ENCODE measurements around the gene MAT2B. TPM values are rescaled to one million over a fixed set of nuclear protein-coding genes. Genes with fewer than 3 reads are reported as not detected.

The MAT2B gene
- polyA plus RNA-seq, 1 experiment, result 86.4 TPM

GRCh38 chr5:163525096-163525495 is 19.7 kb downstream of the MAT2B start:
- ChIA-PET POLR2A (no interaction called here), CTCF (no interaction called here)
- no peak for TF ChIP-seq CTCF (IDR thresholded peaks at IDR 0.05; ENCODE audit: low read depth, low read length)
- Histone ChIP-seq H3K27me3 (ENCODE audit: control insufficient read depth, insufficient read depth, low read length) (no peaks in the 10 kb centered on the region), H3K9me3 (ENCODE audit: control insufficient read depth, insufficient read depth, low read length) (no peaks in the 10 kb centered on the region), H3K27ac (ENCODE audit: low read depth, low read length) (no peak overlapping the region), H3K4me3 (ENCODE audit: low read depth, low read length) (no peak overlapping the region)
- no peak for DNase-seq (ENCODE audit: low read depth, low spot score)

- no peaks in the 10 kb centered on the region for H3K27me3 ChIP-seq (ENCODE audit: control insufficient read depth, insufficient read depth, low read length)
- POLR2A ChIA-PET, result no interaction called here
- no peak for DNase-seq (ENCODE audit: low read depth, low spot score)
- H3K4me3 ChIP-seq (ENCODE audit: low read depth, low read length), result no peak overlapping the region
- no peak for TF ChIP-seq CTCF (IDR thresholded peaks at IDR 0.05; ENCODE audit: low read depth, low read length)
- no peaks in the 10 kb centered on the region for H3K9me3 ChIP-seq (ENCODE audit: control insufficient read depth, insufficient read depth, low read length)
- CTCF ChIA-PET, result no interaction called here
- no peak overlapping the region for H3K27ac ChIP-seq (ENCODE audit: low read depth, low read length)
Measured at GRCh38 chr5:163529698-163530097, 24.3 kb downstream of the MAT2B start.

GRCh38 chr5:163531272-163531671 is 25.9 kb downstream of the MAT2B start:
- DNase-seq (ENCODE audit: low read depth, low spot score), result no peak
- H3K27ac ChIP-seq (ENCODE audit: low read depth, low read length), result no peak overlapping the region
- H3K4me3 ChIP-seq (ENCODE audit: low read depth, low read length), result no peak overlapping the region
- CTCF ChIA-PET, result interaction anchor here (1.8 kb wide), 1 partner anchor 9 kb away, joined by 3 read pairs; no protein-coding TSS in a partner anchor
- H3K27me3 ChIP-seq (ENCODE audit: control insufficient read depth, insufficient read depth, low read length), result no peaks in the 10 kb centered on the region
- no peaks in the 10 kb centered on the region for H3K9me3 ChIP-seq (ENCODE audit: control insufficient read depth, insufficient read depth, low read length)
- POLR2A ChIA-PET, result no interaction called here
- TF ChIP-seq CTCF (IDR thresholded peaks at IDR 0.05; ENCODE audit: low read depth, low read length), result no peak

- no peak for TF ChIP-seq CTCF (IDR thresholded peaks at IDR 0.05; ENCODE audit: low read depth, low read length)
- DNase-seq (ENCODE audit: low read depth, low spot score), result no peak
- Histone ChIP-seq H3K4me3 (ENCODE audit: low read depth, low read length) (no peak overlapping the region), H3K27me3 (ENCODE audit: control insufficient read depth, insufficient read depth, low read length) (no peaks in the 10 kb centered on the region), H3K9me3 (ENCODE audit: control insufficient read depth, insufficient read depth, low read length) (no peaks in the 10 kb centered on the region), H3K27ac (ENCODE audit: low read depth, low read length) (no peak overlapping the region)
- POLR2A ChIA-PET, result no interaction called here
- CTCF ChIA-PET, result interaction anchor here (1.8 kb wide), 1 partner anchor 8 kb away, joined by 3 read pairs; no protein-coding TSS in a partner anchor
Measured at GRCh38 chr5:163532171-163533084, 27.0 kb downstream of the MAT2B start.

- H3K27ac ChIP-seq (ENCODE audit: low read depth, low read length), result no peak overlapping the region
- ChIA-PET CTCF (interaction anchor here (0.6 kb wide), 1 partner anchor 32 kb away, joined by 4 read pairs; no protein-coding TSS in a partner anchor), POLR2A (no interaction called here)
- no peak overlapping the region for H3K4me3 ChIP-seq (ENCODE audit: low read depth, low read length)
- DNase-seq (ENCODE audit: low read depth, low spot score), result no peak
- TF ChIP-seq CTCF (IDR thresholded peaks at IDR 0.05; ENCODE audit: low read depth, low read length), result no peak
- no peaks in the 10 kb centered on the region for H3K9me3 ChIP-seq (ENCODE audit: control insufficient read depth, insufficient read depth, low read length)
- no peaks in the 10 kb centered on the region for H3K27me3 ChIP-seq (ENCODE audit: control insufficient read depth, insufficient read depth, low read length)
Measured at GRCh38 chr5:163533223-163533622, 27.8 kb downstream of the MAT2B start.
